ENCODE measurements around the gene CYP46A1.
"Not testable (repeated sequence)": the region's sequence is repeated elsewhere in the genome, so short reads cannot be mapped to it uniquely, and the experiment has no call there.

DNA sequence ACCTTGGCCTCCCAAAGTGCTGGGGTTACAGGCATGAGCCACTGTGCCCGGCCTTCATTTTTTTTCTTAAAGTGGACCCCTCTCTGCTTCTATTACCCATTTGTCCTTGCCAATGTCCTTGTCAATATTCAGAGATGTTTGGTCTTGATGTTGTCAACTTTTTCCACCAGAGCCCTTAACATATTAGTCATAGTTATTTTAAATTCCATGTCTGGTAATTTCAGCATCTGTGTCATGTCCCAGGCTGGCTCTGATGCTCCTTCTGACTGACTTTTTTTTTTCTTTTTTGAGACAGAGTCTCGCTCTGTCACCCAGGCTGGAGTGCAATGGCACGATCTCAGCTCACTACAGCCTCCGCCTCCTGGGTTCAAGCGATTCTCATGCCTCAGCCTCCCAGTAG lies 41.3 kb upstream of the CYP46A1 start:
- TF ChIP-seq, protein P1, sequence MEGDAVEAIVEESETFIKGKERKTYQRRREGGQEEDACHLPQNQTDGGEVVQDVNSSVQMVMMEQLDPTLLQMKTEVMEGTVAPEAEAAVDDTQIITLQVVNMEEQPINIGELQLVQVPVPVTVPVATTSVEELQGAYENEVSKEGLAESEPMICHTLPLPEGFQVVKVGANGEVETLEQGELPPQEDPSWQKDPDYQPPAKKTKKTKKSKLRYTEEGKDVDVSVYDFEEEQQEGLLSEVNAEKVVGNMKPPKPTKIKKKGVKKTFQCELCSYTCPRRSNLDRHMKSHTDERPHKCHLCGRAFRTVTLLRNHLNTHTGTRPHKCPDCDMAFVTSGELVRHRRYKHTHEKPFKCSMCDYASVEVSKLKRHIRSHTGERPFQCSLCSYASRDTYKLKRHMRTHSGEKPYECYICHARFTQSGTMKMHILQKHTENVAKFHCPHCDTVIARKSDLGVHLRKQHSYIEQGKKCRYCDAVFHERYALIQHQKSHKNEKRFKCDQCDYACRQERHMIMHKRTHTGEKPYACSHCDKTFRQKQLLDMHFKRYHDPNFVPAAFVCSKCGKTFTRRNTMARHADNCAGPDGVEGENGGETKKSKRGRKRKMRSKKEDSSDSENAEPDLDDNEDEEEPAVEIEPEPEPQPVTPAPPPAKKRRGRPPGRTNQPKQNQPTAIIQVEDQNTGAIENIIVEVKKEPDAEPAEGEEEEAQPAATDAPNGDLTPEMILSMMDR (tag by site-specific recombination; IDR thresholded peaks at IDR 0.05), result not testable (repeated sequence)
- not testable (repeated sequence) for TF ChIP-seq ZNF184 (tag by site-specific recombination; IDR thresholded peaks at IDR 0.05); ZNF707 (tag by site-specific recombination; IDR thresholded peaks at IDR 0.05); ZNF561 (tag by site-specific recombination; IDR thresholded peaks at IDR 0.05; ENCODE audit: borderline replicate concordance); SP2 (tag by site-specific recombination; IDR thresholded peaks at IDR 0.05); ZNF221 (tag by site-specific recombination; IDR thresholded peaks at IDR 0.05; ENCODE audit: borderline replicate concordance); ZNF274 (IDR thresholded peaks at IDR 0.05; ENCODE audit: low read length); ZNF274 (tag by site-specific recombination; IDR thresholded peaks at IDR 0.05; ENCODE audit: borderline replicate concordance); ZNF510 (tag by site-specific recombination; IDR thresholded peaks at IDR 0.05; ENCODE audit: insufficient replicate concordance); GLI4 (tag by site-specific recombination; IDR thresholded peaks at IDR 0.05); ZNF660 (tag by site-specific recombination; IDR thresholded peaks at IDR 0.05); ZNF302 (tag by site-specific recombination; IDR thresholded peaks at IDR 0.05; ENCODE audit: low read depth)
- TF ChIP-seq, protein P2, sequence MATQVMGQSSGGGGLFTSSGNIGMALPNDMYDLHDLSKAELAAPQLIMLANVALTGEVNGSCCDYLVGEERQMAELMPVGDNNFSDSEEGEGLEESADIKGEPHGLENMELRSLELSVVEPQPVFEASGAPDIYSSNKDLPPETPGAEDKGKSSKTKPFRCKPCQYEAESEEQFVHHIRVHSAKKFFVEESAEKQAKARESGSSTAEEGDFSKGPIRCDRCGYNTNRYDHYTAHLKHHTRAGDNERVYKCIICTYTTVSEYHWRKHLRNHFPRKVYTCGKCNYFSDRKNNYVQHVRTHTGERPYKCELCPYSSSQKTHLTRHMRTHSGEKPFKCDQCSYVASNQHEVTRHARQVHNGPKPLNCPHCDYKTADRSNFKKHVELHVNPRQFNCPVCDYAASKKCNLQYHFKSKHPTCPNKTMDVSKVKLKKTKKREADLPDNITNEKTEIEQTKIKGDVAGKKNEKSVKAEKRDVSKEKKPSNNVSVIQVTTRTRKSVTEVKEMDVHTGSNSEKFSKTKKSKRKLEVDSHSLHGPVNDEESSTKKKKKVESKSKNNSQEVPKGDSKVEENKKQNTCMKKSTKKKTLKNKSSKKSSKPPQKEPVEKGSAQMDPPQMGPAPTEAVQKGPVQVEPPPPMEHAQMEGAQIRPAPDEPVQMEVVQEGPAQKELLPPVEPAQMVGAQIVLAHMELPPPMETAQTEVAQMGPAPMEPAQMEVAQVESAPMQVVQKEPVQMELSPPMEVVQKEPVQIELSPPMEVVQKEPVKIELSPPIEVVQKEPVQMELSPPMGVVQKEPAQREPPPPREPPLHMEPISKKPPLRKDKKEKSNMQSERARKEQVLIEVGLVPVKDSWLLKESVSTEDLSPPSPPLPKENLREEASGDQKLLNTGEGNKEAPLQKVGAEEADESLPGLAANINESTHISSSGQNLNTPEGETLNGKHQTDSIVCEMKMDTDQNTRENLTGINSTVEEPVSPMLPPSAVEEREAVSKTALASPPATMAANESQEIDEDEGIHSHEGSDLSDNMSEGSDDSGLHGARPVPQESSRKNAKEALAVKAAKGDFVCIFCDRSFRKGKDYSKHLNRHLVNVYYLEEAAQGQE (tag by site-specific recombination; IDR thresholded peaks at IDR 0.05), result not testable (repeated sequence)
- TF ChIP-seq, protein P3, sequence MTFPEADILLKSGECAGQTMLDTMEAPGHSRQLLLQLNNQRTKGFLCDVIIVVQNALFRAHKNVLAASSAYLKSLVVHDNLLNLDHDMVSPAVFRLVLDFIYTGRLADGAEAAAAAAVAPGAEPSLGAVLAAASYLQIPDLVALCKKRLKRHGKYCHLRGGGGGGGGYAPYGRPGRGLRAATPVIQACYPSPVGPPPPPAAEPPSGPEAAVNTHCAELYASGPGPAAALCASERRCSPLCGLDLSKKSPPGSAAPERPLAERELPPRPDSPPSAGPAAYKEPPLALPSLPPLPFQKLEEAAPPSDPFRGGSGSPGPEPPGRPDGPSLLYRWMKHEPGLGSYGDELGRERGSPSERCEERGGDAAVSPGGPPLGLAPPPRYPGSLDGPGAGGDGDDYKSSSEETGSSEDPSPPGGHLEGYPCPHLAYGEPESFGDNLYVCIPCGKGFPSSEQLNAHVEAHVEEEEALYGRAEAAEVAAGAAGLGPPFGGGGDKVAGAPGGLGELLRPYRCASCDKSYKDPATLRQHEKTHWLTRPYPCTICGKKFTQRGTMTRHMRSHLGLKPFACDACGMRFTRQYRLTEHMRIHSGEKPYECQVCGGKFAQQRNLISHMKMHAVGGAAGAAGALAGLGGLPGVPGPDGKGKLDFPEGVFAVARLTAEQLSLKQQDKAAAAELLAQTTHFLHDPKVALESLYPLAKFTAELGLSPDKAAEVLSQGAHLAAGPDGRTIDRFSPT (tag by site-specific recombination; IDR thresholded peaks at IDR 0.05), result not testable (repeated sequence)
- TF ChIP-seq, protein P4, sequence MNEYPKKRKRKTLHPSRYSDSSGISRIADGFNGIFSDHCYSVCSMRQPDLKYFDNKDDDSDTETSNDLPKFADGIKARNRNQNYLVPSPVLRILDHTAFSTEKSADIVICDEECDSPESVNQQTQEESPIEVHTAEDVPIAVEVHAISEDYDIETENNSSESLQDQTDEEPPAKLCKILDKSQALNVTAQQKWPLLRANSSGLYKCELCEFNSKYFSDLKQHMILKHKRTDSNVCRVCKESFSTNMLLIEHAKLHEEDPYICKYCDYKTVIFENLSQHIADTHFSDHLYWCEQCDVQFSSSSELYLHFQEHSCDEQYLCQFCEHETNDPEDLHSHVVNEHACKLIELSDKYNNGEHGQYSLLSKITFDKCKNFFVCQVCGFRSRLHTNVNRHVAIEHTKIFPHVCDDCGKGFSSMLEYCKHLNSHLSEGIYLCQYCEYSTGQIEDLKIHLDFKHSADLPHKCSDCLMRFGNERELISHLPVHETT (tag by site-specific recombination; IDR thresholded peaks at IDR 0.05), result not testable (repeated sequence)
